GM18498 (cell line): Measurements from ENCODE around the gene CCDC91.
"Not testable (repeated sequence)": the region's sequence is repeated elsewhere in the genome, so short reads cannot be mapped to it uniquely, and the experiment has no call there.

Experiments used
- ATAC-seq: cut with Tn5 transposase; IDR thresholded peaks from one replicate; pipeline ENCODE4 v1.9.1; 2021; ENCODE audit warnings: mild to moderate bottlenecking, moderate library complexity; ENCODE audit not compliant: unreplicated experiment

CCDC91 gene

DNA sequence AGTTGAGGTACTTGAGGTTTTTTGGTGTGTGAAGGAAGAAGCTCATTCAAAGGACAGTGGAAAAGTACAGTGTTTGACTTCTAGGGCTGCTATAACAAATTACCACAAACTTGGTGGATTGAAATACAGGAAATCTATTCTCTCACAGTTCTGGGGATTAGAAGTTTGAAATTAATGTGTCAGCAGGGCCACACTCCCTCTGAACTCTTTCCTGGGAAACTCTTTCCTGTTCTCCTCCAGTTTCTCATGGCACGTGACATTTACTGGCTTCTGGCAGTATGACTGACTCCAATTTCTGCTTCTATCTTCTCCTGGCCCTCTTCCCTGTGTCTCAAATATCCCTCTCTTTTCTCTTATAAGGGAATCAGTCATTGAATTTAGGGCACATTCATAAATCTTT, 160.2 kb downstream of the CCDC91 start:
- ATAC-seq = no peak

DNA sequence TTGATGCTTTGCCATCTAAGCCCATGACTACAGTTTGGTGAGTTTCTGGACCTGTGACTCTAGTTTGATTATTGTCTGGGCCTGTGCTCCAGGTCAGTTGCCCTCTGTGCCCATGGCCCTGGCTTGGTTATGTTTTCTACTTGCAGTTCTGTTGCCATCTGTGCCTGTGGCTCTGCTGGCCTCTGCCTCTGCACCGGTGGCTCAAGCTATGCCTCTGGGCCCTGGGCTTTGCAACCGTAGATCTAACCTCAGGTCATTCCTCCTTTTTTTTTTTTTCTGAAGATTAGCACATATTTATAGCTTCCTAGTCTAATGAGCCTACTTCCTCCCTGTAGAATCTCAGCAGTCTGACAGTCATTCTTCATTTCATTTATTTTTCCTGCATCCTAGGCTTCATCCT, 161.2 kb downstream of the CCDC91 start:
- ATAC-seq = no peak

DNA sequence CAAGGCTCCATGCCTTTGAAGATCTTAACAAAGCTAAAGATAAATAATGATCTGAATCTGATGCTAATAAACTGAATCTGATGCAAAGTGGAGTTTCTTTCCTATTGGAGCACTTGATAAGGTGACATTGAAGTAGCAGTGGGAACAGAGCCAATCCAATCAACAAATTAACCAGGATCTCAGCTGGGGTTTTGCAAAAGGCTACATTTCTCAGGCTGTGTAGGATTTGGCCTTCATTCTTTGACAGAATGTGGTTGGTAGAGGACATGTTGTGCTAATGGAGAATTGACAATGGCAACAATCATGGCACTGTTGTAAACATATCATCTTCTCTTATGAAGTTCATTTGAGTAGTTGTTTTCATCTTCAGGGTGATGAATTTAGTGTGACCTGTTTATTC, 164.9 kb downstream of the CCDC91 start:
- no peak for ATAC-seq

DNA sequence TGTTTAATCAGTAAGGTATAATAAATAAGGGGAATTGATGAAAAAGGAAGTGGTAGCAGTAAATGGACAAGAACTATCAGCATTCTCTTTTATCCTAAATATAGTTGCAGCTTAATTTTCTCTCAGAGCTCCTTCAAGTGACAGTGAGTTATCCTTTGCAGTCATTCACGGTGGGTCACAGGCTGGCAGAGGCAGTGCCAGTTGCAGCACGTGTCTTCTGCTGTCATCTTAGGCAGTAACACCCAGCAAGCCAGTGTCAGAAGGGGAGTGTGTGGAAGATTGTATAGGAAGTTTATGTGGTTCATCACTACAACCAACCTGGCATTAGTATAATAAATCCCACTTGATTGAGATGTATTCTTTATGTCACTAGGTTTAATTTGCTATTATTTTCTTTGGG, 170.0 kb downstream of the CCDC91 start:
- ATAC-seq = no peak

DNA sequence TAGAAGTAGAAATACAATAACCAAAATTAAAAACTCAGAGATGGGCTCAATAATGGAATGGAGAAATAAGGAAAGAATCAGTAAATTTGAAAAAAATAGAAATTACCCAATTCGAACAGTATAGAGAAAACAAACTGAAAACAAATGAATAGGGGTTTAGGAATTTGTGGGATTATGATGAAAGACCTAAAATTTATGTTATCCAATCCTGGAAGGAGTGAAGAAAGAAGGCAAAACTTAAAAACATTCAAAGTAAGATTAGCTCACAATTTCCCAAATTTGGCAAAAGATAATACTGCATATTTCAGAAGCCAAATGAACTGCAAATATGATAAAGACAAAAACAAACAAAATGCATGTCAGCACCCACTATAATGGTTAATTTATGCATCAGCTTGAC, 177.1 kb downstream of the CCDC91 start:
- ATAC-seq = no peak

DNA sequence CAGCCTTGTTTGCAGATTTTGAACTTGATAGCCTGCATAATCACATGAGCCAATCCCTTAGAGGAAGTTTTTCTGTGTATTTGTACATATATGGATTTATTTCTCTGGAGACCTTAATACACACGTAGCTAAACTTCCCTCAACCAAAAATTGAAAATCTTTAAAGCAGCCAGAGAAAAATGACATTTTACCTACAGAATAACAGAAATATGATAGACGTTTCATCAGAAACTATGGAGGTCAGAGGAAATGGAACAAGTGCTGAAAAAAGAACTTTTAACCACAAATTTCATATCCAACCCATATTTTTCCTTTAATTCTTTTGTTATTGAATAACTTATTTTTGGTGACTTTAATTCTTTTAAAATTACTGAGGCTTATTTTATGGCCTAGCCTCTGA, 177.7 kb downstream of the CCDC91 start:
- no peak for ATAC-seq

DNA sequence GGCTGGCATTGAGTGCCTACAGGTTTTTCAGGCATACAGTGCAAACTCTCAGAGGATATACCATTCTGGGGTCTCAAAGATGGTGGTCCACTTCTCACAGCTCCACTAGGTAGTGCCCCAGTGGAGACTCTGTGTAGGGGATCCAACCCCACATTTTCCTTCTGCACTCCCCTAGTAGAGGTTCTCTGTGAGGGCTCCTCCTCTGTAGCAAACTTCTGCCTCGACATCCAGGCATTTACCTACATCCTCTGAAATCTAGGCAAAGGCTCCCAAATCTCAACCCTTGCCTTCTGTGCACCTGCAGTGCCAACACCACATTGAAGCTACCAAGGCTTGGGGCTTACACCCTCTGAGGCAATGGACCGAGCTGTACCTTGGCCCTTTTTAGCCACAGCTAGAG, 179.2 kb downstream of the CCDC91 start:
- no peak for ATAC-seq

DNA sequence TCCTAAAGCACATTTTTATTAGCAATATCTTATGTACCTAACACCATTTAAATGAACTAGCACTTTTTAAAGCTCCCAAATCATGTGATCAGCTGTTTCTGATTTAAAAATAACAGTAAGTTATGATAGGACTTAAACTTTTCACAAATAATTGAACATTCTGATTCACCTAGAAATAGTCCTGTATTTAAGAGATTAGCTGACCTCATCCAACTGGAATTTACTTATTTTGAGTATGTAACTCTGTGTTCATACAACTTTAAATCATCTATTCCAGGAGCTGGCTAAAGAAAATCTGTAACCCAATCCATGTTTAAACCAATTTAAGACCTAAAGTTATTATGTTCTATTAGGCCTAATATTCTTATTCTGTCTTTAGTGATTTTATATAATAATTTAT, 184.3 kb downstream of the CCDC91 start:
- ATAC-seq = no peak

DNA sequence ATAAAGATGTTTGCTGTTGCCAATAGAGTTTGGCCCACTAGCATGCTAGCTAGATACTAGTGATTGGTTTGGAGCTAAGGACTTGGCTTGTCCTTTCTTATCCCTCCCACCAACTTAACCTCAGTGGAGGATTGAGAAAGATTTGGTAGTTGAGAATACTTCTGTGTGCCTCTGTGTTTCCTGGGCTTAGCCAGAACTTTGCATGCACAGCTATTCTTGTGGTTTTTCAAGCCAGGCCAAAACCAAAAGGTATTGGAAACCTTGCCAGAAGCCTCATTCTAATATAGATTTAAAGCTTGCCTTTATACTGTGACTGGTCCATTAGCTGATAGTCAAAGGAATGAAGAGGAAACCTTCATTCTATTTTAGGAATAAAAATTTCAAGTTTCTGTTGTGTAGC, 188.5 kb downstream of the CCDC91 start:
- no peak for ATAC-seq

DNA sequence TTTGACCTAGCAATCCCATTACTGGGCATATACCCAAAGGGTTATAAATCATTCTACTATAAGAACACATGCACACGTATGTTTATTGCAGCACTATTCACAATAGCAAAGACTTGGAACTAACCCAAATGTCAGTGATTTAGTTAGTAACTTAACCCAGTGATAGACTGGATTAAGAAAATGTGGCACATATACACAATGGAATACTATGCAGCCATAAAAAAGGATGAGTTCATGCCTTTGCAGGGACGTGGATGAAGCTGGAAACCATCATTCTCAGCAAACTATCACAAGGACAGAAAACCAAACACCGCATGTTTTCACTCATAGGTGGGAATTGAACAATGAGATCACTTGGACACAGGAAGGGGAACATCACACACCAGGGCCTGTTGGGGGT, 189.5 kb downstream of the CCDC91 start:
- ATAC-seq = not testable (repeated sequence)

DNA sequence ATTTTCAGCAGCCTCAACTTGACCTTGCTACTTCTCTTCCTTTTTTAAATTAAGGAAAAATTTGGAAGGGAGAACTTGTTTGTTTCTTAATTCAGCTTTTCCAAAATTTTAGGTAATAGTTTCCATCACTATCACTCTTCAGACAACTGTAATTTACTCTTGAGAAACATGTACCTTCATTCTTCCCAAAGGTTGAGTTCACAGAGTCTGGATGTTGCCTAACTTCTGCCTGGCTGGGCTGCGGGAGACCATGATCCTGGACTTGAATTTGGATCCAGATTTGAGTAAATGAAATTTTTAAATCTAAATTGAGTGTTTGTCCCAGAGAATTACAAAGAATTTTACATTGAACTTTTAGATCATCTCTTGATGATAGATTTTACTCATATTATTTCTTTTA, 193.1 kb downstream of the CCDC91 start:
- ATAC-seq = no peak

DNA sequence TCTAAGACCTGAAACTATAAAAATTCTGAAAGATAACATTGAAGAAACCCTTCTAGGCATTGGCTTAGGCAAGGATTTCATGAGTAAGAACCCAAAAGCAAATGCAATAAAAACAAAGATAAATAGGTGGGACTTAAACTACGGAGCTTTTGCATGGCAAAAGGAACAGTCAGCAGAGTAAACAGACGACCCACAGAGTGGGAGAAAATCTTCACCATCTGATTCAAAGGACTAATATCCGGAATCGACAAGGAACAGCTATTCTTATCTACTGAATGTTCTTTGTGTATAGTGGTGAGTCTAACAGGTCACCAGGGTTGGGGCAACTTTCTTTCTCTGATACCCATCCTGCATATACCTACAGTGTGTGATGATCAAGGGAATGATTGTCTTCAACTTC, 198.6 kb downstream of the CCDC91 start:
- ATAC-seq = no peak

DNA sequence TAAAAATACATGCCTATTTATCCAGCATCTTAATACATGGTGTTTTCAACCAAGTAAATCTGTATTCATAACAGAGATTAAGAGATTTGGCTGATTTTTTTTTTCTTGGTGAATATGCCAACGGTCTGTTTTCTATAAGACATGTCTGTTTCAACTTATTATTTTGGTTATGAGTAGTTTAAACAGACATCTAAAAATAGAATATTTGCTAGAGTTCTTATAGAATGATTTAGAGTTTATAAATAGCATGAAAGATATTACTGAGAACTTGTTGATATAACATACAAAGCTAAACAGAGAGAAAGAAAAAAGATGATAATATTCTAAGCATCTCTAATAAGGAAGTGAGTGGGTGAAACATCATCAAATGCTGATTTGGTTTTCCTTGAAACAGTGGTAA, 199.9 kb downstream of the CCDC91 start:
- no peak for ATAC-seq

DNA sequence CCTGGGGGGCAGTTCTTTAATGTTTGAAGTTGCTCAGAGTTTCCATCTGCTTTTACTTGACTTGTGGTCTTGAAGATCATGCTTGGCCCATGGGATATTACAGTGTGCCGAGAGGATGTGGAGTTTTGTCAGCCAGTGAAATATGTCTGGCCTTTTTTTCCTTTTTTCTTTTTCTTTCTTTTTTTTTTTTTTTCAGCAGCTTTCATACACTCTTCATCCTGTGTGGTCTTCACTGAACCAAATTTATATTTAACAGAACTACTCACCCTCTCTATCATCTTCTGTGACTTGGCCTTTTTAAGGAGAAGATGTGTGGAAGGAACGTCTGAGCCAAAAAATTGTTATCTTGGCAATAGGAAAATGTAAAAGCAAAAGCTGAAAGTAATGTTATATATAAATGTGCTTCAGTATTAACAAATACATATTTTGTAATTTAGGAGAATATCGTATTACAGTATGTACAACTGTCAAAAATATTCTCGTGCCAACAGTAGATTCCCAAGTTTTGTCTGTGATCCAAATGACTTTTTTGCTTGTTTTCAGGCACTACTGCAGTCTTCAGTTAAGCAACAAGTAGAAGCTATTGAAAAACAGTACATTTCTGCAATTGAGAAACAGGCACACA, 200.6 kb downstream of the CCDC91 start:
- ATAC-seq = no peak

DNA sequence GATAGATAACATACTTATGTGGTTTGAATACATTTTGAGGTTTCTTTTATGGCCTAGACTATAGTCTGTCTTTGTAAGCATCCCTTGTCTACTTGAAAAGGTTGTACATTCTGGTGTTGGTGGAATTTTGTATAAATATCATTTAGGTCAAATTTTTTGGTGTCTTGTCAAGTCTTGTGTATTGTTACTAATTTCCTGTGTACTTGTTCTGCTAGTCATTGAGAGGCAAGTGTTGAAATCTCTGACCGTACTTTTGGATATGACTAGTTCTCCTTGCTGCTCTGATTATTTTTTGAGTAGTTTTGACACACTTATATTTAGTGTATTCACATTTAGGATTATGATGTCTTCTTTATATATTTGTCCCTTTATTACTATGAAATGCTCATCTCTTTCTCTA, 219.6 kb downstream of the CCDC91 start:
- ATAC-seq = no peak

DNA sequence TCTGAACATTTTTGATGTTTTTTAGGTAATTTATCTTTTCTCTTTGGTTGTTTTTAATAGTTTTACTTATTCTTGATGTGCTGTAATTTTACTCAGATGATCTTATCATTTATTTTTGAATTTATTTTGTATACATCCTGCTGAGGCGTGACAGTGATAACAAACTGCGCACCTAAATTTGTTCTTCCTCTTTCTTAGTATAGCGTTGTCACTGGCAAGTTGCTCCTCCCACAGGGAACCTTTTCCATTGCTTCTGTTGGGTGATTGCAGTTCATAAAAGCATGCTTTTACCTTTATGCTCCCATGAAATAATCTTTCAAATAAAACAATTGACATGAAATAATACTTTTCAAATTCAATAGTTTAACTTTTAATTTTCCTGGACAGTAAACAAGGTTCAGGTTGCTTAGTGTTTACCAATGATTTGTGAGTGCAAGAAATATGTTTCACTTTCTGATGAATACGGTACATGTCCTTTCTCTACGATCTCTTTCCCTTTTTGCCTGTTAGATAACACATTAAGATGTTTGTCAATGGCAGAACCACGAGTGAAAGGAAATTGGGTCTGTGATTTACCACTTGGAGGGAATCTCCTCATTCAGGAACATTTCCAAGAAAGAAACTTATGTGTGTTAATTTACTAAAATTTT, 223.3 kb downstream of the CCDC91 start:
- peak; percentile 64 for ATAC-seq

DNA sequence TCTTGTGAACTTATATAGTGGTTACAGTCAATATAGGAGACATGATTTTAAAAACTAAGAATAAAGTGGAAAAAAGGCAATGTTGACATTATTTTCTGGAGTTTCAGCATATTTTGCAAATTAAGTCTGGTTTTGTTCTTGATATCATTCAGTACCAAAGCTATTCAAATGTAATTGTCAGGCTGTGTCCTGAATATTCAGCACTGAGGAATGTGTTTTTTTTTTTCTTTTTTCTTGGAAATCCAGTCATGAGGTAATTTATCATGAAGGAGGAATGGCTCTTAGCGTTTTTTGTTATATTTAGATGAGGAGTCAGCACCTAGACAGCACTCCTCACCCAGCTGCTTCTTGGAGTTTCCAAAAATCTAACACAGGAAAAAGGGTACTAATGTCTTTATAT, 225.5 kb downstream of the CCDC91 start:
- ATAC-seq = no peak

DNA sequence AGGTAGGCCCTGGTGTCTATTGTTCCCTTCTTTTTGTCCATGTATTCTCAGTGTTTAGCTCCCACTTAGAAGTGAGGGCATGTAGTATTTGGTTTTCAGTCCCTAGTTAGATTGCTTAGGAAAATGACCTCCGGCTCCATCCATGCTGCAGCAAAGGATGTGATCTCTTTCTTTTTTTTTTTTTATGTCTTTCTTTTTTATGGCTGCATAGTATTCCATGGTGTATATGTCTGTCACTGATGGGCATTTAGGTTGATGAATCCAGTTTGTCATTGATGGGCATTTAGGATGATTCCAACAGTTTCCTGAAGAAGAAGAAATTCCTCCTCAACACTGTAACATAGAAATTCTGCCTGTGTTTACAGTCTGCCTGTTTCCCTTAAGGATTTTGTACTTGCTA, 231.1 kb downstream of the CCDC91 start:
- no peak for ATAC-seq

DNA sequence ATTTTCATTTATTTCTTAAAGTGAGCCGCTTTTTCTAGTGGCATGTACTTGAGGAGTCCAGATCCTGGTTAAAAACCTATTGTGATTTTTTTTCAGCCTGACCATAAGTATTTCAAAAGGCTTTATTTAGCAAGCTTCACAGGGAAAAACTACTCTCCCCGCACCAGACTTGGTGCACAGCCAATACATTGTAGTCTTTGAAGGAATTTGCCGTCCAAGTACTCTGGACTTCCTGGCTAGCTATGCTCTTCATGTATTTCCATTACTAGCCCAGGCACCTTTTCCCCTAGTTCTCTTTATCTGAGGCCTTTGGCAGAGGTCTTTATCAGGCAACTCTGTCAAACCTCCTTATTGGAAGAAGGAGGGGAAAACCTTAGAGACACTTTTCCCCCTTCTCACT, 234.7 kb downstream of the CCDC91 start:
- no peak for ATAC-seq

DNA sequence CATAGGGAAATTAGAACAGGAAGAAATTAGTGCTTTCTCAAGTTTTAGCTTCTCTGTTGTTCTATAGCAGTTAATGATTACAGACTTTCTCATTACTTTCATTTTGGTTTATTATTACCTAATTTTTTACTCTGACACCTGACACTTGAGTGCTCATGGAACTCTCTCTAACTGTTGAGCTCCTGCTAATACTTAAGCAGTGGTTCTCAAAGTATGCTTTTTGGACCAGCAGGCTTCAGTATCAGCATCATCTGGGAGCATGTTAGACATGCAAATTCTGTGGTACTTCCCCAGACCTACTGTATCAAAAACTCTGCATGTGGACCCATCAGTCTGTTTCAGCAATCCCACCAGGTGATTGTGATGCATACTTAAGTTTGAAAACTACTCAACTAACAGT, 235.3 kb downstream of the CCDC91 start:
- peak; percentile 60 for ATAC-seq

DNA sequence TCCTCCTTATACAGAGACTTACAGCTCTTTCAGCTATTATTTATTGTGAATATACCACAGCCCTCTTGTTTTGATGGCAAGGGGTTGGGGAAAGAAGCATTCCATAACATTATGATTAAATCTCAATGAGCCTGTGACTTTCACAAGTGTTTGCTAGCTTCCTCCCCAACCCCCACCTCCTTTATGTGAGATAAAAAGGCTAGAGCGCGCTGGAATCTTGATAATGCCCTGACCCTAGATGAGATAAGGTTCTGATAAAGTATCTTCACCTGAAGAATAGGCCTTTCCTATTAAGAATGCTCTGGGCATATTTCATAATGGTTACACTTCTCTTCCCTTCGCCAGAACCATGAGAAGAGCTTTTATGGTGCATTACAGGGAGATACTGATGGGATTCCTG, 236.8 kb downstream of the CCDC91 start:
- no peak for ATAC-seq

DNA sequence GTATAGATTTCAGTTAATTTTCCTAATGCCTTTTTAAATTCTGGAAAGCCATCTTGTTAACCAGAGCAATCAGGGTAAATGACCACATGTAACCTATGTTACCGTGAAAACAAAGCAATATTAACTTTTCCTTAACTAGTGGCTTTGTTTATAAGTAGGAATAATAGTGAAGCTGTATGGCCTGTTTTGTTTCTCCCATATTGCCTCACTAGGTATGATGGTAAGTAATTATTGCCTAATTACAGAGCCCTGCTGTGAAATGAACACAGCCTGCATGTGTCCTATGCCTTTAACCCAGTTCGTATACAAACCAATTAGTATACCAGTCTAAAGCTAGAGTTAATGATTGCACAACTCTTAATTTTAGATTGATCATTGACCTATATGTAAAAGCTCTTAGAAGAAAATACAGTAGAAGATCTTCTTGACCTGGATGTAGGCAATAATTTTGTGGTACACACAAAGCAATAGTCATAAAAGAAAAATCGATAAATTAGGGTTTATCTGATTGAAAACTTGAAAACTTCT, 249.9 kb downstream of the CCDC91 start:
- no peak for ATAC-seq

DNA sequence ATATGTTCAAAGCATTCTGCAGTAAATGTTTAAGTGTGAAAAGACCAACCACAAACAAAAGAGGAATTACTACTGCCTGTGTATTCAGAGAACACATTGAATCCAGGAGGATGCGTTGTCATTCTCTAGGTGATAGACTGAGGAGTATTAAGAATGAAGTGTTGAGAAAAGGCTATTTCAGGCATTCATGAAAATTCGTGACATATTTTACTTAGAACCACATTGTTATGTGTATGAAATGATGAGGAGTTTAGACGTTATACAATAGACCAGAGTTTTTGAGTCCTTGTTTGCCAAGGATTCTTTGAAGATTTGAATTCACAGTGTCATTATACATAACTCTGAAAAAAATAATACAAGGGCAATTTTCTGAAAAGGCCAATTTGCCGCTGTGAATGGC, 251.8 kb downstream of the CCDC91 start:
- no peak for ATAC-seq
